ENCODE measurements around the gene MPND.

The MPND gene

DNA sequence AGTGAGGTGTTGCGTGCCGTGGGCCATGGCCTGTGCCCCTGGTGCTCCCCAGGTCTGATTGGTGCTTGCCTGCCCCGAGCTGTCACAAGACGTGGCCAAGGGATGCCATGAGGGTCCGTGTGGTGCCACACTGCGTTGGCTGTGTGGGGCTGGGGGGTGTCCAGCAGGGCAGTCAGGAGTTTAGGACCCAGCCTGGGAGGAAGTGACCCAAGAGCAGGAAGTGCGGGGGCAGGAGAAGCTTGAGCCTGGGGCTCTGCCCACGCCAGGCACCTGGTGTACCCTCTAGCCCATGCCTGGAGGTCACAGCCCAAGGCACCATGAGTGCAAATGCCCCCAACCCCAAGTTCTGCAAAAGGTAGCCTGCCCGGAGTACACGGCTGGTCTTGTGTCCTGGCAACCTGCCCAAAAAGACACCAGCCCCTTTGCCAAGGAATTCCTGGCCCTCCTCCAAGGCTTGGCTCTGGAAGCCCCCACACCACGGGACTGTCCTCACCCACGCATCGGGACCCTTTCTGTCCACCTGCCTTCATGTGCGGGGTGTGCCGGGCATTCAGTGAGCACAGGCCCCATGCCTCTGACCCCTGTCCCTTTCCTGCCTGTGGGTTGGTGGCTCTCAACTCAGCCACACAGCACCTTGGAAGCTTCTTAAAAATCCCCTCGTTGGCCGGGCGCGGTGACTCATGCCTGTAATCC is 24.9 kb downstream of the MPND start:
- no peak for DNase-seq

DNA sequence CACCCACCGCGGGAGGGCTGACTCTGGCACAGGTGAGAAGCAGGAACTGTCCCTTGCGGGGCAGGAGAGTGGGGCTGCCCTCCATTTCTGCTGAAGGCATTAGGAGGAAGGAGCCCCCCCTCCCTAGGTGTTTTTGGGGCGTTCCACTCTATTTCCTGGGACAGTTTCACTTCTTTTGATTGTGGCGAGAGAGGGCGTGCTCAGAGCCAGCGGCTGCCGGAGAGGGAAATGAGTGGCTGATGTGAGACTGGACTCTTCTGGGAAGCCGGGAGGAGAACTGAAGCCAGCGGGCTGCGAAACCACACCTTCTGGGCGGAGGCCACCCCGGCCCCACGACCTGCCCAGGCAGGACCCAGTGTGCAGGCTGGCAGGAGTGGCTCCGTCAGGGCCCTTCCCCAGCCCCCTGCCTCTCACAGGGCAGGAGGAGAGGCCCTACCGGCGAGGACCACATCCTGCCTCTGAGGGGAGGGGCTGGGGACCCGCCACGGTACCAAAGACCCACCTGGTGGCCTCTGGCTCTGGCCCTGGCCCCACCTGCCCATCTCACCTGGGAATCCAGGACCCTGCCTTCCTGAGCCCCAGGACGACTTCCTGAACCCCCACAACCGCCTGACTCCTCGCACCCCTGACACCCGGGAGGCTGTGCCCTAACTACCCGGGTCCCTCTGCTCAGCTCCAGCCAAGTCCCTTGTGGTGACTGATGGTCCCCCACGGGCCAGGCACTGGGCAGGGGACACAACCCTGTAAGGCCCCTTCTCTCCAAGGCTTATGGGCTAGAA is 25.9 kb downstream of the MPND start:
- DNase-seq, result peak; percentile 55

DNA sequence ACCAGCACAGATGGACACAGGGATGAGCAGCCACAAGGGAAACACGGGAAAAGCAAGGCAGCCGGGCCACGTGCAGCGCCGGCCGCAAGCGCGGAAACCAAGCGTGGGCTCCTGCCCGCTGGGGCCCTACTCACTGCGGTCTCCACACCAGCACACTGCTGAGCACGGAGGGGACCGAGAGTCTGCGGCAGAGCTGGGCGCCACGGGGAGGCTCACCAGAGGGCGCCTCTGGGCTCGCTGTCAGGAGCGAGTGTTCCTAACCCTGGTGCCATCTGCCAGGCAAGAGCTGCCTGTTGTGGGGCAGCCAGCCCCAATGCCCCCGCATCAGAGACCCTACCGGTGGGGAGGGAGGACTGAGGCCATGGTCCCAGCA is 26.5 kb downstream of the MPND start:
- DNase-seq, result peak; percentile 75

DNA sequence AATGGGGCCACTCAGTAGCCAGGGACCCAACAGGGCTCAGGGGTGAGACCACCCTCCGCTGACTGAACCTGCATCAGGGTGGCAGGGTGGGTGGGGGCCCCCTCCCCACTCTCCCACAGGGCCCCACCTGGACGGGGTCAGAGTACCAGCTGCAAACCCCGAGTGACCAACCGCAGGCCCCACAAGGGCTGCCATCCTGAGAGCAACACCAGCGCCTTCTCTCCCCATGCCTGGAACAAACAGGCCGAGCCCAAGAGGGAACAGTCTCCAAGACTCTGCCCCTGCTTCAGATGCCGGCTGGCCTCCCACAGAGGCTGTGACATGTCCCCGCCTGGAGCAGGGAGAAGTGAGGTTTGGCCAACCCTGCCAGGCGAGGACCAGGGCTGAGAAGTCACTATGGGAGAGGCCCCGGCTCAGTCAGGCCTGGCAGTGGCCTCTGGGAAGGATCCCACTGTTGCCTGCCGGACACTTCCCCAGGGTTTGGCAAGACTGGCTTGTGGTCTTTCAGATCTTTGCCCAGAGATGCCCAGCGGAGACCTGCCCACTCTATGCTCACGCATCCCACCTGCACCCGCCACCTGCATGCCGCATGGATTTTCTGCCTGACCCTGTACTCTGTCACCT is 27.2 kb downstream of the MPND start:
- DNase-seq, result no peak

DNA sequence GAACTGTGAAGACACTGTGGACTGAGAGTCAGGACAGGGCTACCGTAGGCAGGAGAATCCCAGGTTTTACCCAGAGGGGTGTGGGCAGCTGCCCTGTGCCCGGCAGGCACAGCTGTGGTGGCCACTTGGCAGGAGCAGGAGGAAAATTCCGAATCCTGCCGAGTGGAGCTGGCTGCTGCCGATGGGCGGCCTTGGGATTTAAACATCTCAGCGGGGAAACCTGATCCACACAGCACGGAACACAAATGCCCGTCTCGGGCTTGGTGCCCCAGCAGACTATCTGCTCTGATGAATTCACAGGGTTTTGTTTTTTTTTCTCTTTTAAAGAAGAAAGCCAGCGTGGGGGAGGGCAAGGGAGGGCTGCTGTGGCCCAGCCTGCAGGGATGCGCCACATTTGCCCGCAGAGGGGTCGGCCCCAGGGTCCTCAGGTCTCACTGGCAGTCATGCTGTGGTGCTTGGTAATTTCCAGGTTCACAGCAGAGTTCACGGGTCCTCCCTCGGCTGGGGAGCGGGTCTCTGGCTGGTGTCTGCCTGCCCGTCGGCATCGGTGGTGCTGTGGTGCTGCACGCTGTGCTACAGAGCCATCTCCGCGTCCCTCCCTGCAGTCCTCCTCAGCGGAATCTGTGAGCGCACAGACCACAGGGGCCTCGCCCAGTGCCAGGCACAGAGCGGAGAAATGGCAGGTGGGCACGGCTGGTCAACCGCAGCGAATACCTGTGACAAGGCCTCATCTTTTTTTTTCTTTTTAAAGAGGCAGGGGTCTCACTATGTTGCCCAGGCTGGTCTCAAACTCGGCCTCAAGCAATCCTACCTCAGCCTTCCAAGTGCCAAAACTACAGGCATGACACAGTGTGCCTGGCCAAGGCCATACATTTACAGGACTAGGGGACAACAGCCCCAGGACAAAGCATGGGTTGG is 28.1 kb downstream of the MPND start:
- no peak for DNase-seq

DNA sequence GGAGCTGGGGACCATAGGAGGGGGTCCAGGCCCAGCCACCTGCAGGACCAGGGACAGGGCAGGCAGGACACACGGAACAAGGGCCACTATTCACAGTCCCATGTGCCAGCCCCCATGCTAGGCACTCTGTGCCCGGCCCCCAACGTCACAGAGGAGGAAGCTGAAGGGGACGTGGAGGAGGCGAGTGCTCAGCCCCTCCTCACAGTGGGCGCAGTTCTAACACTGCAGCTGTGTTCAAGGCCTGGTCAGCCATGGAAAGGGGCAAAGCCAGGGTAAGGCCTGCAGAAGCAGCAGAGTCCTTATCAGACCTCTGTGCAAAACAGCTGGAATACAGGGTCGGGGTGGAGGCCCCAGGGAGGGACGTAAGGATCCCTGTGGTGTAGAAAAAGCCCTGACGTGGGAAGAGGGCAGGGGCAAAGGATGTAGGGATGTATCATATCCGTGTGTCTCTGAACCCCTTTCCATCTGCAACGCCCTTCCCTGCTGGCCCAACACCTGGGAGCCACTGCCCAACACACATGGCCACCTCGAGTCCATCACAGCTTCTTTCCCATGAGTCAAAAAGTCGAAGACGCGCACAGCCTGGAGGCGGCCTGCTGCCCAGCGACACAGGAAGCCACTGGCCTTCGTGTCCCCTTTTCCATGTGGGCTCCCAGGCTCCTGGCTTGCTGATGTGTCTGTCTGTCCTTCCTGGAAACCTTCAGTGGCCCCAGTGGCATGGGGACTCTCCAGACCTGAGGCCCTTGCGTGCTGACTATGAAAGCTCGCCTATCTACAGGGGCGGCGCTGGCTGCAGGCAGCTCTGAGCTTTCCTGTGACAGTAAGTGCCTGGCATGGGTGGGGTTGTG is 29.0 kb downstream of the MPND start:
- no peak for DNase-seq

DNA sequence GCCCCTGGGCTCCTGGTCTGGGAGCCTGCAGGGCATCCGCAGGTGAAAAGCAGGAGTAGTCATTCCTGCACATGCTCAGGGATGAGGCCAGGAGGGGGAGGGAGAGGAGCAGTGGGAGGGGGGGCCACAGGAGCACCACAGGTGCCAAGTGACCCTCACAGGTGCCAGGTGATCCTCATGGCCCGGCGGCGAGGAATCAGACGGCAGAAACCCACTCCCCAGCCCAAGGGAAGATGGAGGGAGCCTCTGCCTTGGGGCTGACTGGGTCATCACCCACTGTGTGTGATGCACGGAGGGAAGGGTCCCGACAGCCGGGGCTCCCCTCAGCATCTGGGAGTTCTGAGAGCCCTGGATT is 29.6 kb downstream of the MPND start:
- no peak for DNase-seq

DNA sequence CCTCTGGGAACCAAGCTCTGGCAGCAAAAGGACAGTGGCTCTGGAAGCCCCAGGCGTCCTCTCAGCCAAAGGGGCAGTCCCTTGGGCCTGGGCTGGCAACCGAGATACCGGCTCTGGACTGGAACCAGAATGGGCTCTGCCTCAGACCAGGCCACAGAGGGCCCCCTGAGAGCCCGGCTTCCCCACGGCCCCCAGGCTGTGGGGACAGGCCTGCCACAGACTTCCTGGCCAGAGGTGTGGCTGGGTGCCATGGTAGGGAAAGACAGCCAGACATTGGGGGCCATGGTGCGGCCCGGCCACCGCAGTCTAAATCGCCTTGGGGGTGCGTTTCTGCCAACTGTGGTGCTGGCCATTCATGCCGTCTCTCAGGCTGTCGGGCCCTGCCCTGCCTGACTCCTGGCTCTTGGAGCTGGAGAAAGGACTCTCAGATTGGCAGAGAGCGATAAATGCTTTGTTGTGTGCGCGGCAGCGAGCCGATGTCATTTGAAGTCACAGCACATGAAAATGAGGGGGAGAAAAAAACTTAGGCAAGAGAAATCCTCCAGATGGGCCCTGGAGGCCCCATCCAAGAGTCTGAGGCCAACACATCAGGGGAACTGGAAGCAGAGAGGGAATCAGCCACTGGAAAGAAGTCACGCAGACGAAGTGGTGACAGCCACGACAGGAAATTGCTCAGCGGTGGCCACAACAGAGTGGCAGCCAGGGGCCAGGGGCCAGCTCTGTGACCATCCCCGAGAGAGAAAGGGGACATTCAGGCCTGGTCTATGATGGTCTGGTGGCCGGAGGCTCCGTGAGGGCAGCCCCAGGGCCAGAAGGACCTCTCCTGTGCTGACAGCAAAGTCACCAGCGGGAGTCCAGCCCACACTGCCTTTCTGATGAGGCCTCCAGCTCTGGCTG is 30.5 kb downstream of the MPND start:
- DNase-seq, result no peak

DNA sequence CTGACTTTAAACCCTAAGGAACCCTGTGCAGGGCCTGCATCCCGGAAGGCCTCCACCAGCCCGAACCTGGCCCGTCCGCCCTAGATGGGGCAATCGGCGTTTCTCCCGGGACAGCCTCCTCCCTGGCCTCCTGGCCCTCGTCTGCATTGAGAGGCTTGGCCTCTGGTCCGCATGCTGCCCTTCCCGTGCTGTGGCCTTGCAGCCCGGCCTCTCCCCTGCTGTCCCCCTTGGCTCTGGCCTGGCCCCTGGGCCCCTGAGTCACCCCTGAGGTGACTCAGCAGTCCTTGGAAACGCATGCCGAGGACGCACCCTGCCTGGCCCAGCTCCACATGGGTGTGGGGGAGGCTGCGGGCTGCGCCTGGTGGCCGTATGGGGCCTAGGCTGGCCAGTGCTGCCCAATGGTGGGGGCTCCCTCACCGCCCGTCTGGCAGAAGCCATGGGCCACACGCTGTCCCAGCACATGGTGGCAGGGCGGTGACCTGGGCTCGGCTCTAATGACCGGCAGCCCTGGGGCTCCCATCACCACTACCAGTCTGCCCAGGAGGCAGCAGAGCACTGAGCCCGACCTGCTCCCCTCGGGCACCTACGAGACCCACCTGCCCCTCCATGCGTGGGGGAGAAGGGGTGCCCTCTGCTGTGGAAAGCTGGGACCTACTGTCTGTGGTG is 31.3 kb downstream of the MPND start:
- no peak for DNase-seq

DNA sequence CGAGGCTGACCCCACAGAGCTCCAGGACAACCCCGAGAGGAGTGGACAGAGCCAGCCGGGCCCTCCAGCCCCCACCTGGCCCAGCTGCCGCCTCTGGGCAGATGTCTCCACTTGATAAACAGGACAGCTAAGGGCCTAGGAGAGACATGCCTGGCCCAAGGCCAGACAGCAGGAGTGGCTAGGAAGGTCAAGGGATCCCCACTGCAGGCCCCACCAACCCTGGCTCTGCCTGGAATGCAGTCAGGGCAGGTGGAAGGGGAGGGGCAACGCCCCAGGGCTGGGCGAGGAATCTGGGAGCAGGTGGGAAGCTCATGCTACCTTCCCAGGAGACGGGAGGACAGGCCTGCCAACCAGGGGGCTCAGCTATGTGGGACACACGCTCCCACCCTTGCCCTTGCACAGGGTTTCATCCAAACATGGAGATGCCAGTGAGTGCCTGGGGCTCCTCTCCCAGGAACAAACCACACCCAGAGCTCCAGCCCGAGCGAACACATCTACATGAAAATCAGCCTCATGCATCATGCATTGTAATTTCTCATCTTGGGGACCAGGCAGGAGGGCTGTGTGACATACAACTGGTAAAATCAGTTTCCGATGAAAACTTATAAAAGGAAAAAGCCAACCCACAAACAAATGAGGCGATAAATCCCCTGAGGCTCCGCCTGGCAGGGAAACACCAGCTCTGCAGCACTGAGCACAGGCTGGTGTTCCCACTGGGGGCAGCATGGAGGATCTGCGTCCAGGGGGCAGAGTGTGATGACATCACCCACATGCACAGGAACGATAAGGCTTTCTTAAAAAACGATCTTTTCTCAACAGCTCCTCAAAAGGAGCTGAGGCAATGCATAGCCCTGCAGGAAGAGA is 32.0 kb downstream of the MPND start:
- DNase-seq, result no peak

DNA sequence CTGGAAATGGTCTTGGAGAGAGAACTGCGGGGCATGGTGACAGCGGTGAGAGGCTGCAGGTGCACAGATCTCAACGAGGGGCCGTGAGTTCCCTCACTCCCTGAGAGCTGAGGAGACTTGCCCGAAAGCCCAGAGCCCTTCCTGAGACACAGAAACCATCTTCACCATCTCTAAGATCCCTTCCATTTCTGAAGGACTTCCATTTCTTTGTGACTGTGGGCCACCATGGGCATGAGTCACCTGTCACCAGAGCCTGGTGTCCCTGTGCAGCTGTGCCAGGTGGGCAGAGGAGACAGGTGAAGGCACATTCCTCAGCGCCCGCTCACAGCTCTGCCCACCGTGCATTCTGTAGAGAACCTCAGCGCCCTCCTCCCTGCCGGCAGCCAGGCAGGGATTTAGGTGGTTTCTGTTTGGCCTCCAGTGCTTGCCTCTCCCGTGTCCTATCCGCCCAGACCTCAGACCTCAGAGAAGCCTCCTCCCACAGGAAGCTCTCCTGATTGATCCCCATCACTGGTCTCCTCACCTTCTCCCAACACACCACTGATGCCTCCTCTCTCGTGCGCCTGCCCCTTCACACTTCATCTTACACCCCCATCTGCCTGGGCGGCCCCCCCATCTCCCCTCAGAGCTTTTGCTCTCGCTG is 32.8 kb downstream of the MPND start:
- no peak for DNase-seq

DNA sequence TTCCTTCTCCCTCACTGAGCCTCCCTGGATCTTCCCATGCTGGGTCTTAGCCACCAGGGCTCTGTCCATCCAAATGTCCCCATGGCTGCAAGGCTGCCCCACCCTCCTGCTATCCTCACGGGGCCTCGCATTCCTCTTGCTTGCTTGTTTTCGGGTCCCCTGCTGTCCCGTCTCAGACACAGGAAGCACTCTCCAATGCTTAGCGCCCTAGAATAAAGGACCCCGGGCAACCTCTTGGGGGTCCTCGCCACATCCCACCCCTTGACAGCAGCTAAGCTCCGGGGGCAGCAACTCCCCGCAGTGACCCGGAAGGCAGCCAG is 33.3 kb downstream of the MPND start:
- no peak for DNase-seq

DNA sequence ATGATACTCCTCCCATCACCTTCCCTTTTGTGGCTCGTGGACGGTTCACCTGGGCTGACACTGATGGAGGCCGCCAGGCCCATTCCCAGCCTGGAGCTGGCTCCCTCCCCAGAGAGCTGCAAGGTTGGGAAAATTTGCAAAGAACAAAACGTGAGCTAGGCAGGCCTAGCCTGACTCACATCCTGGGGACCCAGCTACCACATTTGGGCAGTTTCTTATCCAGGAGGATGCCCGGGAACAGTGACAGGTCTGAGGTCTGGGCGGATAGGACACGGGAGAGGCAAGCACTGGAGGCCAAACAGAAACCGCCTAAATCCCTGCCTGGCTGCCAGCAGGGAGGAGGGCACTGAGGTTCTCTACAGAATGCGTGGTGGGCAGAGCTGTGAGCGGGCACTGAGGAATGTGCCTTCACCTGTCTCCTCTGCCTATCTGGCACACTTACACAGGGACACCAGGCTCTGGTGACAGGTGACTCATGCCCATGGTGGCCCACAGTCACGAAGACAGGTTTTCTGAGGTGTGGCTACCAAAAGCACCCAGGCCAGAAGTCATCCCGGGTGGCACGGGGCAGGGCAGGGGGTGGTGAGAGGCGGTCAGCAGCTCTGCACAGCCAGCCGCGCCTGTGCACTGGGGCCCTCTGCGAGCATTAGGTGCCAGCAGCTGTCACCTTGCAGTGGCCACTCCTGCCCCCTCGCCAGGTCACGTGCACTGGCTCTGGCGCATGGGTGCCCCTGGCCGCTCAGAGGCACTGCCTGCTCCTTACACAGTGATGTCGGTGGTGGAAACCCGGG is 33.8 kb downstream of the MPND start:
- DNase-seq, result no peak

DNA sequence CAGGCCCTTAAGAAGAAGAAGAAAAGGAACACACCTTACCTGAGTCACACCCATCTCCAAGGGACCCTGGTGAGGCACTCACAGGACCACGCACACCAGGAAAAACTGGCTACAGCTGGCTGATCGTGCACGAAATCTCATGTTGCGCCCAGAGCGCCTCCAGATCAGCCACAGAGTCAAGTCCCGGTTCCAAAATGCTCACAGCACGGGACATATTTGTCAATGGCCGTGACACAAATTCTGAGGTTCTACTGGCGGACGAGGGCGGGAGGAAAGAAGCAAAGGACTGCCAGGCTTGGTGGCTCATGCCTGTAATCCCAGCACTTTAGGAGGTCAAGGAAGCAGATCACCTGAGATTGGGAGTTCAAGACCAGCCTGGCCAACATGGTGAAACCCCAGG is 35.5 kb downstream of the MPND start:
- DNase-seq, result no peak

DNA sequence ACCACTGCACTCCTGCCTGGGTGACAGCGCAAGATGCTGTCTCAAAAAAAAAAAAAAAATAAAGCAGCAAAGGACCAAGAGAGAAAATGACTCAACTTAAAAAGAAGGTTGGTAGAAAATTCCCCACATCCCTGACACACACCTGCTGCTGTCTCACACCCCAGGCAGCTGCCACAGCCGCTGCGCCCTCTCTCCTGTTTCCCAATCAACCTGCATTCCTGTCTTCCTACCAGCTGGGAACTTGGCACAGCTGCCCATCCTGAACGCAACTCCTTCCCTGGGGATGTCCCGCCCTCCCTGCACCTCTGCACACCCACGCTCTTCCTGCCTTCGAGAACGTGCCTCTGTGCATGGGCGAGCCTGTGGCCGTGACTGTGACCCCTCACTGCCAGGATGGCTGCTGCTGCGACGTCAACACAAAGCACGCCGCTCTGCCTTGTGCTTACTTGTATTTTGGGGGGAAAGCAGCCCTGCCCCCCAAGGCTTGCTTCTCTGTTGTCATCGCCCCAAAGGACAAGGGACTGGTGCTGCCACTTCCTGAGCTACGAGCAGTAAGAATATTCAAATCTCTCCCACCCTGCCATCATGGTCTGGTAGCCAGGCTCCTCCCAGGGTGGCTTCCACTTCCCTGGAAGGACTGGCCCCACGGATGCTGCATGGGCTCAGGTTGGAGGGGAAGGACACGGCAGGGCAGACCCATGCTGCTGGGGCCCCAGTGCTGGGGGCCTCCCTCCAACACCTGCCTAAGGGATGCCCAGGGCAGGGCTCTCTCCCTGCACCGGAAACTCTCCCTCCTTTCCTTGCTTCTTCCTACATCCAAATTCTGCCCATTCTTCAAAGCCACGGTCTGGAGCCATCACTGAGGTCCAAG is 36.3 kb downstream of the MPND start:
- peak; percentile 34 for DNase-seq

DNA sequence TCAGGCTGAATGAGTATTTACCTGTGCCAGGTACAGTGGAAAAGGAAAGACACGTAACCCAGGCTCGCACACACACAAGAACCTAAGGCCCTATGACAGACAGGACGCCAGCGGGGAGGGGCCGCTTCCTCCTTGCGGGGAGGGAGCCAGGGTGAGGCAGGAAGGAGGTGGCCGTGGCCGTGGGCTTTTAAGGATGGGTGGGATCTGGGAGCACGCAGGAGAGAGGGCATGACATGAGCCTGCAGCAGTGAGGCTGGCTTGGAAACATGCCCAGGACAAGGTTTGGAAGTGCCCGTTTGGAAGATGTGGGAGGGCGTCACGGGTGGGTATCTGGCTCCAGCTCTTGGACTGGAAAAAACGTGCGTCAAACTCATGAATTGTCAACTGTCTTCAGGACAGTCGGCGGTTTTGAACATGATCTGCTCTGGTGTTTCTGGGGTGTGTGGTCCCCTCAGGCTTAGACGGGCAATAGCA is 36.9 kb downstream of the MPND start:
- peak; percentile 43 for DNase-seq

Data from activated naive CD4-positive, alpha-beta T cell treated with anti-CD3 and anti-CD28 coated beads, Interleukin-2, amount 50 U/mL, for 16 hours (primary cell).